Mononuclear cell (primary cell): ENCODE data around the gene PPP2R1B. TPM values are rescaled to one million over a fixed set of nuclear protein-coding genes. Genes with fewer than 3 reads are reported as not detected.
"Not testable (repeated sequence)": the region's sequence is repeated elsewhere in the genome, so short reads cannot be mapped to it uniquely, and the experiment has no call there.

Experiments used
- H3K27me3 ChIP-seq: 2 replicates; pipeline ENCODE4 v1.6.0; 2011; ENCODE audit warnings: low read length, control low read depth; ENCODE audit not compliant: insufficient read depth
- H3K4me1 ChIP-seq: 2 replicates; pipeline ENCODE4 v1.5.1; 2011; ENCODE audit warnings: mild to moderate bottlenecking, low read length, control low read depth; ENCODE audit not compliant: insufficient read depth
- H3K4me3 ChIP-seq: 2 replicates; pipeline ENCODE4 v1.5.1; 2011; ENCODE audit warnings: mild to moderate bottlenecking, low read length, moderate library complexity
- H3K9me3 ChIP-seq: 2 replicates; pipeline ENCODE4 v1.5.1; 2011; ENCODE audit warnings: low read depth, mild to moderate bottlenecking, control low read depth, low read length
- total RNA-seq: library from RNA; depleted of rRNA; stranded (reverse); fragments of >200 nt; gene quantifications from one replicate; pipeline ENCODE4 v1.2.3, GENCODE V29; 2012

PPP2R1B gene
- total RNA-seq, 1 donor, result 27.1 TPM

- peaks cover 9% of the 10 kb centered on the region for H3K9me3 ChIP-seq
- no peak overlapping the region for H3K4me3 ChIP-seq
- no peaks in the 10 kb centered on the region for H3K4me1 ChIP-seq
- H3K27me3 ChIP-seq, result no peaks in the 10 kb centered on the region
These were observed 26.8 kb upstream of the PPP2R1B start for GRCh38 chr11:111792955-111793500.

- Histone ChIP-seq H3K4me1 (no peaks in the 10 kb centered on the region), H3K27me3 (no peaks in the 10 kb centered on the region), H3K9me3 (peaks cover 3% of the 10 kb centered on the region), H3K4me3 (no peak overlapping the region)
These were observed 26.1 kb upstream of the PPP2R1B start for GRCh38 chr11:111792314-111792713.

GRCh38 chr11:111788464-111788863, 22.3 kb upstream of the PPP2R1B start:
- Histone ChIP-seq H3K9me3 (no peaks in the 10 kb centered on the region), H3K4me1 (no peaks in the 10 kb centered on the region), H3K27me3 (no peaks in the 10 kb centered on the region), H3K4me3 (no peak overlapping the region)

- Histone ChIP-seq H3K9me3 (no peaks in the 10 kb centered on the region), H3K4me3 (no peak overlapping the region), H3K27me3 (no peaks in the 10 kb centered on the region), H3K4me1 (no peaks in the 10 kb centered on the region)
These were observed 21.9 kb upstream of the PPP2R1B start for GRCh38 chr11:111788051-111788450.

- Histone ChIP-seq H3K9me3 (no peaks in the 10 kb centered on the region), H3K27me3 (no peaks in the 10 kb centered on the region), H3K4me1 (no peaks in the 10 kb centered on the region), H3K4me3 (no peak overlapping the region)
These were observed 19.8 kb upstream of the PPP2R1B start for GRCh38 chr11:111785886-111786412.

GRCh38 chr11:111785076-111785475, 18.9 kb upstream of the PPP2R1B start:
- Histone ChIP-seq H3K9me3 (no peaks in the 10 kb centered on the region), H3K4me1 (no peaks in the 10 kb centered on the region), H3K4me3 (no peak overlapping the region), H3K27me3 (no peaks in the 10 kb centered on the region)

- H3K4me1 ChIP-seq, H3K9me3 ChIP-seq, H3K27me3 ChIP-seq, H3K4me3 ChIP-seq: not testable (repeated sequence)
These were observed 18.1 kb upstream of the PPP2R1B start for GRCh38 chr11:111784311-111784710.

GRCh38 chr11:111782109-111782741, 16.0 kb upstream of the PPP2R1B start:
- Histone ChIP-seq H3K27me3 (no peaks in the 10 kb centered on the region), H3K4me3 (no peak overlapping the region), H3K9me3 (no peaks in the 10 kb centered on the region), H3K4me1 (no peaks in the 10 kb centered on the region)

GRCh38 chr11:111779118-111779517, 12.9 kb upstream of the PPP2R1B start:
- Histone ChIP-seq H3K9me3 (no peaks in the 10 kb centered on the region), H3K4me3 (no peak overlapping the region), H3K27me3 (no peaks in the 10 kb centered on the region), H3K4me1 (no peaks in the 10 kb centered on the region)

GRCh38 chr11:111778047-111778558, 11.9 kb upstream of the PPP2R1B start:
- H3K9me3 ChIP-seq, result no peaks in the 10 kb centered on the region
- H3K4me1 ChIP-seq, result no peaks in the 10 kb centered on the region
- no peak overlapping the region for H3K4me3 ChIP-seq
- no peaks in the 10 kb centered on the region for H3K27me3 ChIP-seq

- no peak overlapping the region for H3K4me3 ChIP-seq
- H3K9me3 ChIP-seq, result no peaks in the 10 kb centered on the region
- no peaks in the 10 kb centered on the region for H3K27me3 ChIP-seq
These were observed 11.2 kb upstream of the PPP2R1B start for GRCh38 chr11:111777094-111778046.

GRCh38 chr11:111776398-111777093, 10.4 kb upstream of the PPP2R1B start:
- Histone ChIP-seq H3K4me1 (no peaks in the 10 kb centered on the region), H3K4me3 (no peak overlapping the region), H3K9me3 (no peaks in the 10 kb centered on the region), H3K27me3 (no peaks in the 10 kb centered on the region)

More at GRCh38 chr11:111777094-111778046, 11.2 kb upstream of the PPP2R1B start:
- H3K4me1 ChIP-seq, result no peaks in the 10 kb centered on the region

- Histone ChIP-seq H3K9me3 (no peaks in the 10 kb centered on the region), H3K4me3 (no peak overlapping the region), H3K27me3 (no peaks in the 10 kb centered on the region), H3K4me1 (no peaks in the 10 kb centered on the region)
These were observed 8.9 kb upstream of the PPP2R1B start for GRCh38 chr11:111774955-111775710.

GRCh38 chr11:111772535-111772934, 6.3 kb upstream of the PPP2R1B start:
- Histone ChIP-seq H3K4me3 (no peak overlapping the region), H3K27me3 (no peaks in the 10 kb centered on the region), H3K9me3 (no peaks in the 10 kb centered on the region), H3K4me1 (no peaks in the 10 kb centered on the region)
